MM.1S (cell line): ENCODE data around the gene MINDY4.

Source experiments
- DNase-seq: peaks from one replicate; pipeline ENCODE4 v3.0.0-alpha.2; 2015
- H2AFZ ChIP-seq: fragments of 300-600 bp; sonication (generic); 2 replicates; pipeline ENCODE4 v1.6.0; 2016; ENCODE audit warnings: antibody characterized with exemption, low read length
- H3F3A ChIP-seq: fragments of 300-600 bp; sonication (generic); 2 replicates; pipeline ENCODE4 v1.6.1; 2016; ENCODE audit warnings: mild to moderate bottlenecking, antibody characterized with exemption, low read length, moderate library complexity, mixed read lengths; ENCODE audit not compliant: insufficient read depth
- H3K27ac ChIP-seq: fragments of 300-600 bp; sonication (generic); 2 replicates; pipeline ENCODE4 v1.5.1; 2016; ENCODE audit warnings: mild to moderate bottlenecking, low read length
- H3K27me3 ChIP-seq: fragments of 300-600 bp; sonication (generic); replicated peaks from 2 replicates; pipeline ENCODE4 v1.6.0; 2016; ENCODE audit warnings: low read length; ENCODE audit not compliant: insufficient read depth
- H3K36me3 ChIP-seq: fragments of 300-600 bp; sonication (generic); replicated peaks from 2 replicates; pipeline ENCODE4 v1.6.1; 2016; ENCODE audit warnings: mild to moderate bottlenecking, low read length, mixed read lengths; ENCODE audit not compliant: insufficient read depth
- H3K4me1 ChIP-seq: fragments of 300-600 bp; sonication (generic); 2 replicates; pipeline ENCODE4 v1.6.1; 2016; ENCODE audit warnings: low read length, mixed read lengths
- H3K4me2 ChIP-seq: fragments of 300-600 bp; sonication (generic); 2 replicates; pipeline ENCODE4 v1.6.0; 2016; ENCODE audit warnings: low read depth, low read length
- H3K4me3 ChIP-seq: fragments of 300-600 bp; sonication (generic); 2 replicates; pipeline ENCODE4 v1.5.1; 2016; ENCODE audit warnings: low read length, mixed read lengths
- H3K79me2 ChIP-seq: fragments of 300-600 bp; sonication (generic); 2 replicates; pipeline ENCODE4 v1.6.1; 2016; ENCODE audit warnings: mixed run types, low read length, mixed read lengths
- H3K9ac ChIP-seq: fragments of 300-600 bp; sonication (generic); 2 replicates; pipeline ENCODE4 v1.6.1; 2016; ENCODE audit warnings: low read length, mixed read lengths
- H3K9me2 ChIP-seq: fragments of 300-600 bp; sonication (generic); replicated peaks from 2 replicates; pipeline ENCODE4 v1.6.1; 2016; ENCODE audit warnings: mild to moderate bottlenecking, low read length, mixed read lengths; ENCODE audit not compliant: insufficient read depth
- H3K9me3 ChIP-seq: fragments of 300-600 bp; sonication (generic); replicated peaks from 2 replicates; pipeline ENCODE4 v1.6.1; 2016; ENCODE audit warnings: mild to moderate bottlenecking, low read length, mixed read lengths; ENCODE audit not compliant: insufficient read depth
- H4K20me1 ChIP-seq: fragments of 300-600 bp; sonication (generic); 2 replicates; pipeline ENCODE4 v1.6.1; 2016; ENCODE audit warnings: mild to moderate bottlenecking, low read length, moderate library complexity, mixed read lengths; ENCODE audit not compliant: insufficient read depth
- CTCF ChIP-seq: fragments of 300-600 bp; sonication (generic); IDR thresholded peaks from 2 replicates; pipeline ENCODE4 v1.5.1; 2016; ENCODE audit warnings: antibody characterized with exemption, low read length, mixed read lengths
- EZH2 ChIP-seq: fragments of 300-600 bp; sonication (generic); optimal IDR thresholded peaks from 2 replicates; pipeline ENCODE3; 2017; ENCODE audit warnings: low read depth, mild to moderate bottlenecking, antibody characterized with exemption, low read length, mixed read lengths
- EZH2phosphoT487 ChIP-seq: fragments of 300-600 bp; sonication (generic); IDR thresholded peaks from 2 replicates; pipeline ENCODE4 v1.6.1; 2018; ENCODE audit warnings: antibody characterized with exemption, low read length

The MINDY4 gene

DNA sequence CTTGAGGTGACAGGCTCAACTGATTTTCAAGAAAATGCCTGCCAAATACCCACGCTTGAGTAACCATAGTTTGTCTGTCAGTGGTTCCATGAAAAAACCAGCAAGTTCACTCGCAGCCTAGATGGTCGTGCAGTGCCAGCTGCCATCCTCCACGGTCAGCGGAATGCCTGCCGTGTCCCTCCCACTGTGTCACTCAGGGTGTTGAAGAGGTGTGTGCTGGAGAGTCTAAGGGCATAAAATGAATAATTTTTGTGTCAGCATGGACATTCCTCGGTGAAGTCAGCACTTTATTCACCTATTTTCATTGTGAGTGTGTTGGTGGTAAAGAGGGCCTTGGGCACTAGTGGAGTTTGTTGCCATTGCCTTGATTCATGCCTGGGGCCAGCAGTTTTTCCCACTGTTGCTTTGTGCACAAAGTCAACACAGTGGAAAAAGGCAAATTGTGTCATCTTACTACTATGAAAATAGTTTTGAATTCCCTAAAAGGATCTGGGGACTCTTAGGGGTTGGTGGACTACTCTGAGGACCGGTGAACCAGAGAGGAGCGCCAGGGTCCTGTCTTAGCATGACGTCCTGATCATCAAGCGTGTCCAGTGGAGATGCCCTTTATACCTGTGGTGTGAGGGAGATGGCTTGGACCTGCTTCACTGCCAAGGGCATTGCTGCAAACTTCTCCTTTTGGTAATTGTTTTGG lies 17.6 kb downstream of the MINDY4 start:
- no peaks in the 10 kb centered on the region for H3K27me3 ChIP-seq
- no peaks in the 10 kb centered on the region for H3K4me1 ChIP-seq
- no peak overlapping the region for H3K9ac ChIP-seq
- H3K9me3 ChIP-seq, result no peaks in the 10 kb centered on the region
- H3K36me3 ChIP-seq, result no peaks in the 10 kb centered on the region
- no peaks in the 10 kb centered on the region for H3F3A ChIP-seq
- no peak for DNase-seq
- no peak overlapping the region for H3K27ac ChIP-seq
- no peaks in the 10 kb centered on the region for H3K9me2 ChIP-seq
- no peak overlapping the region for H3K4me2 ChIP-seq
- no peak overlapping the region for H2AFZ ChIP-seq
- H3K4me3 ChIP-seq, result no peak overlapping the region
- TF ChIP-seq EZH2, result no peak
- TF ChIP-seq CTCF, result no peak
- TF ChIP-seq EZH2phosphoT487, result no peak
- no peaks in the 10 kb centered on the region for H4K20me1 ChIP-seq
- no peaks in the 10 kb centered on the region for H3K79me2 ChIP-seq

DNA sequence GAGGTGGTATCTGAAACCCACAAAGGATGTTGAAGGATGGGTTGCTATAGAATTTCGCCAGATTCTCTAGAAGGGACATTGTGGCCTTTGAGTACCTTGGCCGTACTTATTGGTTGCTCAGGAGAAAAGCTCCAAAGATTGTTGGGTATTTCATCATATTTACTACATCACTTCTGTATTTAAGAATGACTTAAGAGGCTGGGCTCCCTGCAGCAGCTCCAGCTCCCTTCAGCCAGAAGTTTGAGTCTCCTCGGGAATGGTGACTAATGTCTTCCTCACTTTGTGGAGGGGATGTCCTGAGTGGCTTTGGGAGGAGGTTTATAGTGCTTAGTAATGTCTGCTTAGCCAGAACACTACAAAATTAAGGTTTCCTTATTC lies 18.1 kb downstream of the MINDY4 start:
- Histone ChIP-seq H4K20me1 (no peaks in the 10 kb centered on the region), H3F3A (no peaks in the 10 kb centered on the region), H3K9ac (no peak overlapping the region), H3K4me3 (no peak overlapping the region), H3K4me1 (no peaks in the 10 kb centered on the region), H2AFZ (no peak overlapping the region), H3K36me3 (no peaks in the 10 kb centered on the region), H3K27ac (no peak overlapping the region), H3K9me3 (no peaks in the 10 kb centered on the region), H3K27me3 (no peaks in the 10 kb centered on the region), H3K79me2 (no peaks in the 10 kb centered on the region), H3K4me2 (no peak overlapping the region), H3K9me2 (no peaks in the 10 kb centered on the region)
- DNase-seq, result no peak
- no peak for TF ChIP-seq EZH2
- no peak for TF ChIP-seq CTCF
- no peak for TF ChIP-seq EZH2phosphoT487

DNA sequence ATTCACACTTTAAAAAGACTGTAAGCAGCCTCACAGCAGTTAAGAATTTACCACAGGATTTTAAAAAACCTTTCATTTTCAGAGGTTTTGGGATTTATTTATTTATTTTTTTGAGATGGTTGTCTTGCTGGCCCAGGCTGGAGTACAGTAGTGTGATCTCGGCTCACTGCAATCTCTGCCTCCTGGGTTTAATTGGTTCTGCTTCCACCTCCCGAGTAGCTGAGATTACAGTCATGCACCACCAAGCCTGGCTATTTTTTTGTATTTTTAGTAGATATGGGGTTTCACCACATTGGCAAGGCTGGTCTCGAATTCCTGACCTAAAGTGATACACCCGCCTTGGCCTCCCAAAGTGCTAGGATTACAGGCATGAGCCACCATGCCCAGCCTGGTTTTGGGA lies 19.1 kb downstream of the MINDY4 start:
- no peaks in the 10 kb centered on the region for H3K79me2 ChIP-seq
- H3K27me3 ChIP-seq, result no peaks in the 10 kb centered on the region
- no peaks in the 10 kb centered on the region for H3K9me2 ChIP-seq
- H4K20me1 ChIP-seq, result no peaks in the 10 kb centered on the region
- no peaks in the 10 kb centered on the region for H3K36me3 ChIP-seq
- peaks cover 8% of the 10 kb centered on the region for H3K4me1 ChIP-seq
- no peak overlapping the region for H3K27ac ChIP-seq
- no peak overlapping the region for H3K9ac ChIP-seq
- H3K4me3 ChIP-seq, result no peak overlapping the region
- H3K4me2 ChIP-seq, result no peak overlapping the region
- no peaks in the 10 kb centered on the region for H3F3A ChIP-seq
- TF ChIP-seq EZH2 (no peak), EZH2phosphoT487 (no peak), CTCF (no peak)
- H3K9me3 ChIP-seq, result no peaks in the 10 kb centered on the region
- H2AFZ ChIP-seq, result no peak overlapping the region
- DNase-seq, result no peak
